ENCODE measurements around the gene PTCD1.
"Not testable (repeated sequence)": the region's sequence is repeated elsewhere in the genome, so short reads cannot be mapped to it uniquely, and the experiment has no call there.

Gene PTCD1

GRCh38 chr7:99433158-99433557 lies 5.4 kb downstream of the PTCD1 start:
- TF ChIP-seq CTCF (IDR thresholded peaks at IDR 0.05) = no peak
- Histone ChIP-seq H3K27ac (no peak overlapping the region), H3K36me3 (peaks cover 28% of the 10 kb centered on the region), H3K27me3 (no peaks in the 10 kb centered on the region), H3K9me3 (no peaks in the 10 kb centered on the region), H3K4me3 (ENCODE audit: low read depth in 1 of 2, low read length in 1 of 2) (no peak overlapping the region), H3K4me1 (ENCODE audit: control insufficient read depth in 1 of 2, insufficient read depth in 1 of 2, low read depth in 1 of 2, low read length in 1 of 2) (peaks cover under 1 to 2% of the 10 kb centered on the region in 2 experiments)

GRCh38 chr7:99431756-99432540 lies 6.7 kb downstream of the PTCD1 start:
- H3K4me3 ChIP-seq (ENCODE audit: low read depth in 1 of 2, low read length in 1 of 2); H3K27me3 ChIP-seq; H3K27ac ChIP-seq; H3K9me3 ChIP-seq; H3K4me1 ChIP-seq (ENCODE audit: control insufficient read depth in 1 of 2, insufficient read depth in 1 of 2, low read depth in 1 of 2, low read length in 1 of 2): not testable (repeated sequence)
- peaks cover 28% of the 10 kb centered on the region for H3K36me3 ChIP-seq

- Histone ChIP-seq H3K27ac (no peak overlapping the region), H3K27me3 (no peaks in the 10 kb centered on the region), H3K36me3 (peaks cover 27% of the 10 kb centered on the region), H3K4me1 (ENCODE audit: control insufficient read depth in 1 of 2, insufficient read depth in 1 of 2, low read depth in 1 of 2, low read length in 1 of 2) (no peaks in the 10 kb centered on the region), H3K9me3 (no peaks in the 10 kb centered on the region), H3K4me3 (ENCODE audit: low read depth in 1 of 2, low read length in 1 of 2) (no peak overlapping the region)
- TF ChIP-seq CTCF (IDR thresholded peaks at IDR 0.05) = no peak
Measured at GRCh38 chr7:99429756-99430155, 8.8 kb downstream of the PTCD1 start.

GRCh38 chr7:99428972-99429566 lies 9.5 kb downstream of the PTCD1 start:
- no peak for TF ChIP-seq CTCF (IDR thresholded peaks at IDR 0.05)
- Histone ChIP-seq H3K27me3 (no peaks in the 10 kb centered on the region), H3K9me3 (no peaks in the 10 kb centered on the region), H3K4me3 (ENCODE audit: low read depth in 1 of 2, low read length in 1 of 2) (no peak overlapping the region), H3K36me3 (peaks cover 32% of the 10 kb centered on the region), H3K27ac (no peak overlapping the region), H3K4me1 (ENCODE audit: control insufficient read depth in 1 of 2, insufficient read depth in 1 of 2, low read depth in 1 of 2, low read length in 1 of 2) (no peaks in the 10 kb centered on the region)

GRCh38 chr7:99424932-99425730 lies 13.5 kb downstream of the PTCD1 start:
- H3K4me3 ChIP-seq (ENCODE audit: low read depth in 1 of 2, low read length in 1 of 2) = no peak overlapping the region
- H3K27me3 ChIP-seq = no peaks in the 10 kb centered on the region
- TF ChIP-seq CTCF (IDR thresholded peaks at IDR 0.05) = no peak
- no peak overlapping the region for H3K27ac ChIP-seq
- no peaks in the 10 kb centered on the region for H3K4me1 ChIP-seq (ENCODE audit: control insufficient read depth in 1 of 2, insufficient read depth in 1 of 2, low read depth in 1 of 2, low read length in 1 of 2)
- no peaks in the 10 kb centered on the region for H3K9me3 ChIP-seq
- peaks cover 40% of the 10 kb centered on the region for H3K36me3 ChIP-seq

- Histone ChIP-seq H3K4me3 (ENCODE audit: low read depth in 1 of 2, low read length in 1 of 2) (no peak overlapping the region), H3K9me3 (no peaks in the 10 kb centered on the region), H3K4me1 (ENCODE audit: control insufficient read depth in 1 of 2, insufficient read depth in 1 of 2, low read depth in 1 of 2, low read length in 1 of 2) (no peaks in the 10 kb centered on the region), H3K27me3 (no peaks in the 10 kb centered on the region), H3K36me3 (peaks cover 49% of the 10 kb centered on the region), H3K27ac (no peak overlapping the region)
- no peak for TF ChIP-seq CTCF (IDR thresholded peaks at IDR 0.05)
Measured at GRCh38 chr7:99422625-99423024, 16.0 kb downstream of the PTCD1 start.
